Heart right ventricle (tissue), 16 donors: Measurements from ENCODE around the gene CHD2. TPM values are rescaled to one million over a fixed set of nuclear protein-coding genes. Genes with fewer than 3 reads are reported as not detected.
"Not testable (repeated sequence)": the region's sequence is repeated elsewhere in the genome, so short reads cannot be mapped to it uniquely, and the experiment has no call there.

Source experiments
- ATAC-seq, 8 donors: fragments of 200-7000 bp; cut with Tn5 transposase; one replicate each; pipeline ENCODE4 v1.9.1; 2020; ENCODE audit warnings: mild to moderate bottlenecking in 8 of 8, moderate library complexity in 8 of 8, moderate number of reproducible peaks in 1 of 8
- DNase-seq, 2 donors: peaks; one replicate each; pipeline ENCODE4 v3.0.0-alpha.2; 2020
- H3K27ac ChIP-seq, 10 donors: fragments of 200-600 bp; sonication (generic) in 2 of 10; one replicate each; pipeline versions ENCODE4 v1.5.0 to v1.8.0; 2020 to 2022; ENCODE audit warnings: mild to moderate bottlenecking in 3 of 10
- H3K27me3 ChIP-seq, 7 donors: fragments of 200-600 bp; one replicate each; pipeline ENCODE4 v1.8.0; 2021 to 2022; ENCODE audit warnings: mild to moderate bottlenecking in 2 of 7
- H3K36me3 ChIP-seq, 9 donors: fragments of 200-600 bp; sonication (generic) in 1 of 9; one replicate each; pipeline versions ENCODE4 v1.5.0 to v1.8.0; 2020 to 2022; ENCODE audit warnings: mild to moderate bottlenecking in 2 of 9
- H3K4me1 ChIP-seq, 9 donors: fragments of 200-600 bp; sonication (generic) in 1 of 9; one replicate each; pipeline versions ENCODE4 v1.5.0 to v1.8.0; 2020 to 2022; ENCODE audit warnings: mild to moderate bottlenecking in 4 of 9
- H3K4me3 ChIP-seq, 10 donors: fragments of 200-600 bp; sonication (generic) in 2 of 10; one replicate each; pipeline versions ENCODE4 v1.5.0 to v1.8.0; 2020 to 2022; ENCODE audit warnings: mild to moderate bottlenecking in 7 of 10, moderate library complexity in 2 of 10
- H3K9me3 ChIP-seq, 11 donors: fragments of 200-600 bp in 10 of 11; sonication (generic) in 2 of 11; one replicate each; pipeline versions ENCODE4 v1.5.0 to v1.8.0; 2013 to 2022; ENCODE audit warnings: mild to moderate bottlenecking in 2 of 11, control low read depth in 1 of 11, moderate library complexity in 1 of 11
- CTCF ChIP-seq, 9 donors: fragments of 200-600 bp; sonication (generic) in 2 of 9; IDR thresholded peaks; one replicate each; pipeline versions ENCODE4 v1.5.0 to v1.8.0; 2021 to 2022; ENCODE audit warnings: antibody characterized with exemption in 9 of 9, mild to moderate bottlenecking in 5 of 9, moderate library complexity in 1 of 9
- WGBS, 2 donors: extraction: QIAGEN DNeasy Blood & Tissue Kit; methylation state at CpG; one replicate each; pipeline ENCODE4 v1.1.7; 2013; ENCODE audit warnings: inconsistent platforms in 1 of 2; 5-methylcytosine and 5-hydroxymethylcytosine counted together
- intact Hi-C, 10 donors: fragments of 100-400 bp; cut with DNase I; formaldehyde crosslinking; loops; one replicate each; pipeline versions ENCODE4 v1.11.1 to v1.14.2; 2022
- polyA plus RNA-seq, 2 donors: library from polyadenylated mRNA; stranded (reverse); fragments of 200-250 nt; gene quantifications; one replicate each; pipeline ENCODE4 v1.2.3, GENCODE V29; 2013
- total RNA-seq, 10 donors: library from RNA; stranded (reverse); fragmentation: NEBNext Ultra II Directional in 3 of 10; extraction: Animal tissue kit (Norgen Biotek cat#: 25700) in 3 of 10; gene quantifications; one replicate each; pipeline versions ENCODE4 v1.2.1 to v1.2.4, GENCODE V29; 2021 to 2023
- donor health status: Arrhythmogenic right ventricular cardiomyopathy.
- donor health status: ischemic (EF 13 %, LVEDD 7.1; RV severe dilation, severe dysfunction).
- donor health status: healthy with polysubstance abuse.
- donor health status: DM: no; HTN: yes; CAD: no.
- donor health status: DM: no; HTN: no; CAD: no.
- donor health status: ischemic (EF 25% LVEDD 6.9; RV normal size, moderate dysfunction).
- donor health status: ischemic (EF 25% LVEDD 5.7; RV mildly dilated, moderate dysfunction).
- donor health status: healthy.
- donor health status: DM: yes; HTN: yes; CAD: no.
- donor health status: Ischemic cardiomyopathy.
- donor health status: ischemic (EF 35%, LVEDD 5.7; RV mildly dilated, moderate dysfunction).
- donor health status: nonischemic (EF 11% LVEDD 7.7; RV severe dilation, severe dysfunction).
- donor health status: DM: yes; HTN: yes; CAD: no.
- donor health status: PGD.
- donor health status: ischemic (EF 29% LVEDD 5.4; RV normal size, mild dysfunction).
- donor health status: nonischemic (EF 23%, LVEDD 6.1; RV moderate dilation, normal function).

Gene CHD2
- total and polyA plus RNA-seq, 12 donors = 12.2 to 74.0 (median 54.6) TPM

- DNase-seq = no peak
- intact Hi-C loops = no loop called here
- Histone ChIP-seq H3K27ac (peak overlapping the region in 3 of 10 donors; percentile 15 to 28 (median 17)), H3K9me3 (peaks cover 0 to 13% (median 5%) of the 10 kb centered on the region in 11 donors), H3K36me3 (no peaks in the 10 kb centered on the region), H3K4me1 (peaks cover 0 to 16% (median 5%) of the 10 kb centered on the region in 9 donors), H3K27me3 (no peaks in the 10 kb centered on the region), H3K4me3 (no peak overlapping the region)
- WGBS, 2 donors = 59 to 68% methylated on average over 4 of the region's 4 CpGs
- TF ChIP-seq CTCF (IDR thresholded peaks at IDR 0.05) = no peak
- ATAC-seq = peak in 6 of 8 donors; percentile 16 to 85 (median 62)
Measured at GRCh38 chr15:92869263-92869940, 30.7 kb upstream of the CHD2 start.

DNA sequence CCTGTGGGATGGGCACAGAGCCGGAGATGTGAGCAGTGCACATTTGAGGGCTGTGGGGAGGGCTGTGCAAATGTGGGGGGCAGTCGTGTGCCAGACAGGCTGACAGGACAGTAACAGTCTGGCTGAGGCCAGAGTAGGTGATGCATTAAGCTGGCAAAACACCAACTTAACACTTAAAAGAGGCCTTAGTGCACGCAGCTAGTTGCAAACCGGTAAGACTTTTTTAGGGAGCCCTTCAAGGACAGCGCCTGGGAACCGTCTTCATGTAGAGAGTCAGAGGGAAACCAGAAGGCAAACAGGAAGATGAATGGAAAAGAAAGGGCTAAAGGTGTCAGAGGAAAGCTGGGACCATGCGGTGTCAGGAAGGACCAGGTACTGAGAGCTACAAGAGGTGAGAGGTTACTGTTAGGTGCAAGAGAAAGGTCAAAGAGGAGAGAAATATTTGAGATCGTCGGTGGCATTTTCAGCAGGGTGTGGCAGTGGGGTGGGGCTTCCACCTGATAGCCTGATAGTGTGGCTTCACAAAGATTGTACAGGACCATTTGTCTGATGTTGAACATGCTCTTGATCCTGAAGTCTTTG, 30.0 kb upstream of the CHD2 start:
- Histone ChIP-seq H3K4me3 (no peak overlapping the region), H3K36me3 (no peaks in the 10 kb centered on the region), H3K27ac (peak overlapping the region in 3 of 10 donors; percentile 15 to 28 (median 17)), H3K4me1 (peaks cover 0 to 16% (median 5%) of the 10 kb centered on the region in 9 donors), H3K27me3 (no peaks in the 10 kb centered on the region), H3K9me3 (peaks cover 0 to 6% (median 0%) of the 10 kb centered on the region in 11 donors)
- DNase-seq (no peak), ATAC-seq (peak in 6 of 8 donors; percentile 40 to 81 (median 54))
- TF ChIP-seq CTCF (IDR thresholded peaks at IDR 0.05) = no peak
- intact Hi-C loops = no loop called here
- 37 to 48% methylated on average over 9 of the region's 9 CpGs for whole genome bisulfite sequencing, 2 donors

- H3K27ac ChIP-seq, H3K27me3 ChIP-seq, H3K9me3 ChIP-seq, H3K36me3 ChIP-seq, DNase-seq, intact Hi-C loops, ATAC-seq, H3K4me3 ChIP-seq: not testable (repeated sequence)
- 97 to 100% methylated on average over 6 of the region's 6 CpGs for WGBS, 2 donors
- peaks cover 0 to 23% (median 7%) of the 10 kb centered on the region in 9 donors for H3K4me1 ChIP-seq
Measured at GRCh38 chr15:92872967-92873366, 27.2 kb upstream of the CHD2 start.

GRCh38 chr15:92877000-92877399, 23.1 kb upstream of the CHD2 start:
- DNase-seq = no peak
- intact Hi-C loops = loop anchor here in 1 of 10 donors (5.0 kb wide), 1 partner anchor 35 kb away; no protein-coding TSS in a partner anchor
- H3K27me3 ChIP-seq = no peaks in the 10 kb centered on the region
- WGBS, 2 donors = 81 to 88% methylated on average over 5 of the region's 5 CpGs
- no peak for ATAC-seq
- H3K4me3 ChIP-seq = no peak overlapping the region
- H3K4me1 ChIP-seq = peaks cover 8 to 34% (median 28%) of the 10 kb centered on the region in 9 donors
- no peak for TF ChIP-seq CTCF (IDR thresholded peaks at IDR 0.05)
- no peaks in the 10 kb centered on the region for H3K9me3 ChIP-seq
- H3K36me3 ChIP-seq = no peaks in the 10 kb centered on the region
- peak overlapping the region in 3 of 10 donors; percentile 33 to 58 (median 53) for H3K27ac ChIP-seq
